Fibroblast of lung (primary cell): ENCODE measurements around the gene HOXD11.

Experiments
- CTCF ChIP-seq, 2 donors: IDR thresholded peaks in 1 of 2; conservative IDR thresholded peaks in 1 of 2; 1 replicate in 1 of 2; 2 replicates in 1 of 2; pipeline ENCODE4 v1.5.1; 2011 to 2012; ENCODE audit warnings: low read length in 2 of 2, control low read depth in 1 of 2, inconsistent platforms in 1 of 2, low read depth in 1 of 2, mild to moderate bottlenecking in 1 of 2
- EZH2 ChIP-seq: IDR thresholded peaks from 2 replicates; pipeline ENCODE4 v1.5.1; 2012; ENCODE audit warnings: low read length, control low read depth, mild to moderate bottlenecking; ENCODE audit errors: missing control alignments

DNA sequence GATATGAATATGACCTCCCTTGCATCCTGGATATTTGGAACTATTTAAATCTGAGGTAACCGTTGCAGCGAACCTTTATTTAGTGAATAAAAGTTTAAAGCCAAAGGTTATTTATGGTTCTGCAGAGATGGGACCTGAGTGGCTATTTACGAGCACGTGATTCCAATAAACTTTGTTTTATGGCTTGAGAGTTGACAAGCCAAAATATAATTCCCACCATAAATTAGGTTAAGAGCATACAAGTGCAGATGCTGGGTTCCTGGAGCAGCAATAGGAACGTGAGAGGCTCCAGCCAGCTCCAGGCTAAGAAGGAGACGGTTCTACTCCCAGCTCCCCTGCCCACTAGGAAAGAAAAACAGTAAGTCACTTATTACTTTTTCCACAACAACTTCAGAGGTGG is 39.0 kb downstream of the HOXD11 start:
- TF ChIP-seq CTCF (conservative IDR thresholded peaks at IDR 0.05 in 1 of 2, IDR thresholded peaks at IDR 0.05 in 1 of 2; ENCODE audit: low read depth in 1 of 2, low read length in 2 of 2) (no peak), EZH2 (no peak)
